Measurements from ENCODE around the gene JAK3. TPM values are rescaled to one million over a fixed set of nuclear protein-coding genes. Genes with fewer than 3 reads are reported as not detected.

Gene JAK3
- total RNA-seq, 1 experiment from 2014 or later: 3.3 TPM

- H3K9me3 Mint-ChIP-seq: no peaks in the 10 kb centered on the region; a peak in 1 of 5 replicates
- no peak overlapping the region for H4K8ac ChIP-seq (replicated peaks; ENCODE audit: insufficient read length, low read depth, low read length)
These were observed 38.7 kb upstream of the JAK3 start for GRCh38 chr19:17886515-17886914.

More at GRCh38 chr19:17886515-17886914, 38.7 kb upstream of the JAK3 start:
- Histone ChIP-seq H3K9me3 (ENCODE audit: control insufficient read depth, low read depth, low read length) (no peaks in the 10 kb centered on the region), H3K23me2 (ENCODE audit: insufficient read length, low read depth, low read length, poor library complexity, severe bottlenecking) (no peaks in the 10 kb centered on the region), H3K27me3 (ENCODE audit: insufficient read depth, low read length) (no peaks in the 10 kb centered on the region), H2BK20ac (ENCODE audit: low read depth, low read length, poor library complexity, severe bottlenecking) (no peak overlapping the region), H2BK5ac (ENCODE audit: insufficient read length, low read length) (no peak overlapping the region), H4K5ac (ENCODE audit: insufficient read length, low read depth, low read length) (no peak overlapping the region), H3K27ac (ENCODE audit: insufficient read length, low read depth, low read length) (no peak overlapping the region), H3K18ac (ENCODE audit: insufficient read length, low read depth, low read length) (no peak overlapping the region), H2AK5ac (ENCODE audit: insufficient read length, low read length) (no peak overlapping the region), H2BK15ac (ENCODE audit: low read depth, low read length) (no peak overlapping the region), H3K23ac (ENCODE audit: insufficient read length, low read depth, low read length) (no peak overlapping the region), H3K79me2 (ENCODE audit: insufficient read depth, low read length) (no peaks in the 10 kb centered on the region), H3K4ac (ENCODE audit: low read depth, low read length) (no peak overlapping the region), H4K20me1 (ENCODE audit: control insufficient read depth, insufficient read depth, insufficient read length) (no peaks in the 10 kb centered on the region), H3T11ph (ENCODE audit: low read length) (no peak overlapping the region), H2BK12ac (ENCODE audit: insufficient read length, low read depth, low read length) (no peak overlapping the region), H3K4me1 (ENCODE audit: insufficient read depth, low read length) (no peaks in the 10 kb centered on the region), H3K14ac (ENCODE audit: insufficient read depth, low read length) (no peak overlapping the region), H3K79me1 (ENCODE audit: insufficient read depth, low read depth, low read length, poor library complexity, severe bottlenecking) (no peaks in the 10 kb centered on the region), H3K9ac (ENCODE audit: extremely low read depth, insufficient read length, low read length) (no peak overlapping the region), H4K91ac (ENCODE audit: insufficient read length, low read depth, low read length) (no peak overlapping the region), H2BK120ac (ENCODE audit: low read depth, low read length, poor library complexity, severe bottlenecking) (no peak overlapping the region), H3K56ac (ENCODE audit: insufficient read length, low read depth, low read length) (no peak overlapping the region), H2AFZ (ENCODE audit: low read length) (no peak overlapping the region), H3K4me2 (ENCODE audit: insufficient read depth, insufficient read length, low read length) (no peak overlapping the region)
- Mint-ChIP-seq H3K4me3 (no peak overlapping the region; a peak in 1 of 5 replicates), H3K36me3 (ENCODE audit: insufficient read depth in 1 of 3, low read depth in 3 of 3) (no peaks in the 10 kb centered on the region), H3K27me3 (ENCODE audit: low read depth) (peaks cover 8% of the 10 kb centered on the region), H3K4me1 (peaks cover 2 to 8% of the 10 kb centered on the region in 2 experiments; a peak in 3 of 4 replicates), H3K27ac (no peak overlapping the region)
- DNase-seq: no peak
- no peak for TF ChIP-seq CTCF (conservative IDR thresholded peaks at IDR 0.05)
- no CpG with 5 or more reads among the region's 7 CpGs for WGBS (ENCODE audit: extremely low coverage, insufficient read length, low lambda C conversion rate)
